Loucy (cell line): ENCODE measurements around the gene WFIKKN2.

Experiments used
- EZH2phosphoT487 ChIP-seq: fragments of 200-600 bp; IDR thresholded peaks from 2 replicates; pipeline ENCODE4 v1.6.1; 2018; ENCODE audit warnings: antibody characterized with exemption, mild to moderate bottlenecking, moderate library complexity, borderline replicate concordance
- TF ChIP-seq, protein P1 (sequence below): fragments of 200-600 bp; sonication (generic); conservative IDR thresholded peaks from 2 replicates; pipeline ENCODE4 v1.5.1; 2014; ENCODE audit warnings: mild to moderate bottlenecking, antibody characterized with exemption, low read length

GRCh38 chr17:50839591-50840310 is 4.4 kb downstream of the WFIKKN2 start:
- TF ChIP-seq, protein P1, sequence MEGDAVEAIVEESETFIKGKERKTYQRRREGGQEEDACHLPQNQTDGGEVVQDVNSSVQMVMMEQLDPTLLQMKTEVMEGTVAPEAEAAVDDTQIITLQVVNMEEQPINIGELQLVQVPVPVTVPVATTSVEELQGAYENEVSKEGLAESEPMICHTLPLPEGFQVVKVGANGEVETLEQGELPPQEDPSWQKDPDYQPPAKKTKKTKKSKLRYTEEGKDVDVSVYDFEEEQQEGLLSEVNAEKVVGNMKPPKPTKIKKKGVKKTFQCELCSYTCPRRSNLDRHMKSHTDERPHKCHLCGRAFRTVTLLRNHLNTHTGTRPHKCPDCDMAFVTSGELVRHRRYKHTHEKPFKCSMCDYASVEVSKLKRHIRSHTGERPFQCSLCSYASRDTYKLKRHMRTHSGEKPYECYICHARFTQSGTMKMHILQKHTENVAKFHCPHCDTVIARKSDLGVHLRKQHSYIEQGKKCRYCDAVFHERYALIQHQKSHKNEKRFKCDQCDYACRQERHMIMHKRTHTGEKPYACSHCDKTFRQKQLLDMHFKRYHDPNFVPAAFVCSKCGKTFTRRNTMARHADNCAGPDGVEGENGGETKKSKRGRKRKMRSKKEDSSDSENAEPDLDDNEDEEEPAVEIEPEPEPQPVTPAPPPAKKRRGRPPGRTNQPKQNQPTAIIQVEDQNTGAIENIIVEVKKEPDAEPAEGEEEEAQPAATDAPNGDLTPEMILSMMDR: no peak
- no peak for TF ChIP-seq EZH2phosphoT487
